KMS-11 (cell line): Measurements from ENCODE around the gene SUGP2.

ENCODE experiments used
- H2AFZ ChIP-seq: fragments of 200-600 bp; sonication (generic); 2 replicates; pipeline ENCODE4 v1.6.1; 2016; ENCODE audit warnings: antibody characterized with exemption, mixed run types, low read depth
- H3K27ac ChIP-seq: fragments of 200-600 bp; sonication (generic); 2 replicates; pipeline ENCODE4 v1.6.1; 2016; ENCODE audit warnings: mild to moderate bottlenecking, mixed run types
- H3K27me3 ChIP-seq: fragments of 200-600 bp; sonication (generic); 2 replicates; pipeline ENCODE4 v1.6.1; 2017; ENCODE audit warnings: mild to moderate bottlenecking, low read depth, mixed run types, moderate library complexity; ENCODE audit not compliant: insufficient read depth
- H3K36me3 ChIP-seq: fragments of 200-600 bp; sonication (generic); 2 replicates; pipeline ENCODE4 v1.6.1; 2017; ENCODE audit warnings: mild to moderate bottlenecking, mixed run types; ENCODE audit not compliant: insufficient read depth
- H3K4me1 ChIP-seq: fragments of 200-600 bp; sonication (generic); 2 replicates; pipeline ENCODE4 v1.6.1; 2016; ENCODE audit warnings: mild to moderate bottlenecking, low read depth, mixed run types; ENCODE audit not compliant: poor library complexity, severe bottlenecking
- H3K4me2 ChIP-seq: fragments of 200-600 bp; sonication (generic); 2 replicates; pipeline ENCODE4 v1.7.0; 2016; ENCODE audit warnings: mild to moderate bottlenecking, mixed run types
- H3K4me3 ChIP-seq: fragments of 200-600 bp; sonication (generic); IDR thresholded peaks from 2 replicates; pipeline ENCODE4 v1.6.1; 2017; ENCODE audit warnings: low read depth, low read length, mixed read lengths; ENCODE audit not compliant: insufficient read depth
- H3K79me2 ChIP-seq: fragments of 200-600 bp; sonication (generic); 2 replicates; pipeline ENCODE4 v1.6.1; 2016; ENCODE audit warnings: low read depth, mixed run types; ENCODE audit not compliant: insufficient read depth
- H3K9ac ChIP-seq: fragments of 200-600 bp; sonication (generic); 2 replicates; pipeline ENCODE4 v1.6.1; 2016; ENCODE audit warnings: mild to moderate bottlenecking, mixed run types
- H4K20me1 ChIP-seq: fragments of 200-600 bp; sonication (generic); 2 replicates; pipeline ENCODE4 v1.6.1; 2016; ENCODE audit warnings: mild to moderate bottlenecking, mixed run types; ENCODE audit not compliant: insufficient read depth
- CTCF ChIP-seq: fragments of 200-600 bp; sonication (generic); conservative IDR thresholded peaks from 2 replicates; pipeline ENCODE4 v1.6.1; 2017; ENCODE audit warnings: low read depth, mild to moderate bottlenecking, antibody characterized with exemption, low read length, moderate library complexity, mixed read lengths

Gene SUGP2

GRCh38 chr19:19021115-19021514 lies 12.2 kb downstream of the SUGP2 start:
- no peak overlapping the region for H3K4me3 ChIP-seq
- no peak for TF ChIP-seq CTCF
- H4K20me1 ChIP-seq = no peaks in the 10 kb centered on the region
- H3K27ac ChIP-seq = no peak overlapping the region
- no peaks in the 10 kb centered on the region for H3K4me1 ChIP-seq
- H3K27me3 ChIP-seq = no peaks in the 10 kb centered on the region
- no peak overlapping the region for H2AFZ ChIP-seq
- no peak overlapping the region for H3K4me2 ChIP-seq
- H3K36me3 ChIP-seq = peaks cover 16% of the 10 kb centered on the region; the same call in 1 of the 2 replicates
- H3K9ac ChIP-seq = no peak overlapping the region
- H3K79me2 ChIP-seq = peaks cover 26% of the 10 kb centered on the region; the same call in 1 of the 2 replicates

GRCh38 chr19:19010551-19010950 lies 22.8 kb downstream of the SUGP2 start:
- no peak overlapping the region for H3K27ac ChIP-seq
- no peaks in the 10 kb centered on the region for H4K20me1 ChIP-seq
- H3K4me1 ChIP-seq = no peaks in the 10 kb centered on the region
- TF ChIP-seq CTCF = no peak
- H3K4me2 ChIP-seq = no peak overlapping the region
- H2AFZ ChIP-seq = no peak overlapping the region
- no peak overlapping the region for H3K9ac ChIP-seq
- H3K36me3 ChIP-seq = no peaks in the 10 kb centered on the region; the same call in 1 of the 2 replicates
- no peaks in the 10 kb centered on the region for H3K27me3 ChIP-seq
- no peaks in the 10 kb centered on the region; the same call in 1 of the 2 replicates for H3K79me2 ChIP-seq
- H3K4me3 ChIP-seq = no peak overlapping the region

- no peak overlapping the region for H3K4me3 ChIP-seq
- H3K36me3 ChIP-seq = no peaks in the 10 kb centered on the region; the same call in 1 of the 2 replicates
- no peak overlapping the region for H3K4me2 ChIP-seq
- H3K79me2 ChIP-seq = no peaks in the 10 kb centered on the region; the same call in 1 of the 2 replicates
- H3K4me1 ChIP-seq = no peaks in the 10 kb centered on the region
- H2AFZ ChIP-seq = no peak overlapping the region
- no peaks in the 10 kb centered on the region for H4K20me1 ChIP-seq
- no peaks in the 10 kb centered on the region for H3K27me3 ChIP-seq
- no peak overlapping the region for H3K9ac ChIP-seq
- no peak for TF ChIP-seq CTCF
- no peak overlapping the region for H3K27ac ChIP-seq
Observed at GRCh38 chr19:19009951-19010350, 23.4 kb downstream of the SUGP2 start.

- Histone ChIP-seq H3K9ac (no peak overlapping the region), H2AFZ (no peak overlapping the region), H3K27me3 (no peaks in the 10 kb centered on the region), H3K79me2 (no peaks in the 10 kb centered on the region), H3K4me1 (no peaks in the 10 kb centered on the region), H3K27ac (no peak overlapping the region), H3K4me2 (no peak overlapping the region), H3K36me3 (peaks cover 4% of the 10 kb centered on the region; the same call in 1 of the 2 replicates), H4K20me1 (no peaks in the 10 kb centered on the region), H3K4me3 (no peak overlapping the region)
- no peak for TF ChIP-seq CTCF
Observed at GRCh38 chr19:19006213-19006612, 27.1 kb downstream of the SUGP2 start.
